ENCODE data around the gene ARID5A.
"Not testable (repeated sequence)": the region's sequence is repeated elsewhere in the genome, so short reads cannot be mapped to it uniquely, and the experiment has no call there.

GRCh38 chr2:96498611-96499010 lies 37.9 kb upstream of the ARID5A start:
- TF ChIP-seq EZH2 (IDR thresholded peaks at IDR 0.05; ENCODE audit: borderline replicate concordance, insufficient read depth, low read depth, low read length, poor library complexity, severe bottlenecking); CTCF (IDR thresholded peaks at IDR 0.05): not testable (repeated sequence)

Data from B cell (primary cell).